ENCODE measurements around the gene PRRT2. TPM values are rescaled to one million over a fixed set of nuclear protein-coding genes. Genes with fewer than 3 reads are reported as not detected.
A peak's percentile ranks its signal among the peaks of the same experiment; 100 is the strongest.
"Not testable (repeated sequence)": the region's sequence is repeated elsewhere in the genome, so short reads cannot be mapped to it uniquely, and the experiment has no call there.

The PRRT2 gene
- total RNA-seq, 4 donors from 2014 or later, result 1.1 to 6.8 (median 3.7) TPM; not detected in 1

DNA sequence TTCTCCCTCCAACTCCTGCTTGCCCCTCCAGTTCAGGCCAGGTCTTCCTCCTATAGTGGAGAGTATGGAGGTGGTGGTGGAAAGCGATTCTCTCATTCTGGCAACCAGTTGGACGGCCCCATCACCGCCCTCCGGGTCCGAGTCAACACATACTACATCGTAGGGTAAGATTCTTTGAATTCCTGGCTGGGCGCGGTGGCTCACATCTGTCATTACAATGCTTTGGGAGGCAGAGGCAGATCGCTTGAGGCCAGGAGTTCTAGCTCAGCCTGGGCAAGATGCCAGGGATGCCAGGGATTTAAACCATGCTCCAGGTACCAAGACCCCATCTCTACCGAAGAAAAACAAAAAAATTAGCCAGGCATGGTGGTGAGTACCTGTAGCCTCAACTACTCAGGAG lies 32.5 kb upstream of the PRRT2 start:
- Histone ChIP-seq H3K4me1 (peaks cover under 1% of the 10 kb centered on the region), H3K4me3 (no peak overlapping the region), H3K27ac (no peak overlapping the region), H3K36me3 (no peaks in the 10 kb centered on the region), H3K27me3 (peaks cover 12% of the 10 kb centered on the region), H3K9me3 (no peaks in the 10 kb centered on the region)
- DNase-seq (ENCODE audit: low spot score in 2 of 2), result no peak
- TF ChIP-seq EP300 (IDR thresholded peaks at IDR 0.05) (no peak), POLR2AphosphoS5 (IDR thresholded peaks at IDR 0.05) (no peak), POLR2A (IDR thresholded peaks at IDR 0.05) (no peak)
- TF ChIP-seq, protein P1, sequence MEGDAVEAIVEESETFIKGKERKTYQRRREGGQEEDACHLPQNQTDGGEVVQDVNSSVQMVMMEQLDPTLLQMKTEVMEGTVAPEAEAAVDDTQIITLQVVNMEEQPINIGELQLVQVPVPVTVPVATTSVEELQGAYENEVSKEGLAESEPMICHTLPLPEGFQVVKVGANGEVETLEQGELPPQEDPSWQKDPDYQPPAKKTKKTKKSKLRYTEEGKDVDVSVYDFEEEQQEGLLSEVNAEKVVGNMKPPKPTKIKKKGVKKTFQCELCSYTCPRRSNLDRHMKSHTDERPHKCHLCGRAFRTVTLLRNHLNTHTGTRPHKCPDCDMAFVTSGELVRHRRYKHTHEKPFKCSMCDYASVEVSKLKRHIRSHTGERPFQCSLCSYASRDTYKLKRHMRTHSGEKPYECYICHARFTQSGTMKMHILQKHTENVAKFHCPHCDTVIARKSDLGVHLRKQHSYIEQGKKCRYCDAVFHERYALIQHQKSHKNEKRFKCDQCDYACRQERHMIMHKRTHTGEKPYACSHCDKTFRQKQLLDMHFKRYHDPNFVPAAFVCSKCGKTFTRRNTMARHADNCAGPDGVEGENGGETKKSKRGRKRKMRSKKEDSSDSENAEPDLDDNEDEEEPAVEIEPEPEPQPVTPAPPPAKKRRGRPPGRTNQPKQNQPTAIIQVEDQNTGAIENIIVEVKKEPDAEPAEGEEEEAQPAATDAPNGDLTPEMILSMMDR (IDR thresholded peaks at IDR 0.05), result no peak
- WGBS, result 39% methylated on average over 10 of the region's 10 CpGs

DNA sequence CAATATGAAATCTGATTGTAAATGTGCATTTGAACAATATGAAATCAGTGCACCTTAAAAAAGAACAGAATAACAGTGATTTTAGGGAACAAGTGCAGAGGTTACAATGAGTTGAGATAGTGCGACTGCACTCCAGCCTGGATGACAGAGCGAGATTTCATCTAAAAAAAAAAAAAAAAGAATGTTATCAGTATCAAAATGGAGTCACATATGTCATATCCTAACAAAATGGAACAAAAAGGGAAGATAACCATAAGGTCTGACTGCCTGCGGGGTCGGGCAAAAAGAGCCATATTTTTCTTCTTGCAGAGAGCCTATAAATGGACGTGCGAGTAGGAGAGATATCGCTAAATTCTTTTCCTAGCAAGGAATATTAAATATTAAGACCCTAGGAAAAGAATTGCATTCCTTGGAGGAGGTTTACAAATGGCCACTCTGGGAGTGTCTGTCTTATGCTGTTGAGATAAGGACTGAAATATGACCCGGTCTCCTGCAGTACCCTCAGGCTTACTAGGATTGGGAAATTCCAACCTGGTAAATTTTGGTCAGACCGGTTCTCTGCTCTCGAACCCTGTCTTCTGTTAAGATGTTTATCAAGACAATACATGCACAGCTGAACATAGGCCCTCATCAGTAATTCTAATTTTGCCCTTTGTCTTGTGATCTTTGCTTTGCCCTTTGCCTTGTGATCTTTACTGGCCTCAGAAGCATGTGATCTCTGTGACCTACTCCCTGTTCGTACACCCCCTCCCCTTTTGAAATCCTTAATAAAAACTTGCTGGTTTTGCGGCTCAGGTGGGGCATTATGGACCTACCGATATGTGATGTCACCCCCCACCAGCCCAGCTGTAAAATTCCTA lies 28.7 kb upstream of the PRRT2 start:
- H3K27me3 ChIP-seq, result peaks cover 12% of the 10 kb centered on the region
- H3K36me3 ChIP-seq; H3K27ac ChIP-seq; H3K9me3 ChIP-seq; DNase-seq (ENCODE audit: low spot score in 2 of 2); H3K4me3 ChIP-seq: not testable (repeated sequence)
- H3K4me1 ChIP-seq, result peaks cover 11% of the 10 kb centered on the region
- 62% methylated on average over 13 of the region's 13 CpGs for WGBS

DNA sequence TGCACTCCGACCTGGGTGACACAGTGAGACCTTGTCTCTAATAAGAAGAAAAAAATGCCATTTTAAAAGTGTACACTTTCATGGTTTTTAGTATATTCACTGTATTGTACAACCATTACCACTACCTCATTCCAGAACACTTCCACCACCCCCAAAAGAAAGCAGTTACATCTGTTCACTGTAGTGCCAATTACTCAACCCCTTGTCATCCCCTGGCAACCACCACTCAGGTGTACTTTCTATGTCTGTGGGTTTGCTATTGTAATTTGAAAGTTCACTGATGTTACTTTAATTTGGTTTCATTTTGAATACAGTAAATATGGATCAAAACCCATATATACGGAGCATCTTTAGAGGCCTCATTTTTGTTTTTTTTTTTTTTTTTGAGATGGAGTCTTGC lies 27.8 kb upstream of the PRRT2 start:
- peaks cover 8% of the 10 kb centered on the region for H3K27me3 ChIP-seq
- no peak overlapping the region for H3K27ac ChIP-seq
- H3K4me1 ChIP-seq, result peaks cover 11% of the 10 kb centered on the region
- no peaks in the 10 kb centered on the region for H3K36me3 ChIP-seq
- H3K4me3 ChIP-seq, result no peak overlapping the region
- no peak for TF ChIP-seq EP300 (IDR thresholded peaks at IDR 0.05)
- TF ChIP-seq, protein P1 (IDR thresholded peaks at IDR 0.05), result no peak
- no peak for TF ChIP-seq POLR2AphosphoS5 (IDR thresholded peaks at IDR 0.05)
- no peak for TF ChIP-seq POLR2A (IDR thresholded peaks at IDR 0.05)
- H3K9me3 ChIP-seq, result no peaks in the 10 kb centered on the region
- DNase-seq (ENCODE audit: low spot score in 2 of 2), result no peak
- 89% methylated on average over 2 of the region's 2 CpGs for WGBS

DNA sequence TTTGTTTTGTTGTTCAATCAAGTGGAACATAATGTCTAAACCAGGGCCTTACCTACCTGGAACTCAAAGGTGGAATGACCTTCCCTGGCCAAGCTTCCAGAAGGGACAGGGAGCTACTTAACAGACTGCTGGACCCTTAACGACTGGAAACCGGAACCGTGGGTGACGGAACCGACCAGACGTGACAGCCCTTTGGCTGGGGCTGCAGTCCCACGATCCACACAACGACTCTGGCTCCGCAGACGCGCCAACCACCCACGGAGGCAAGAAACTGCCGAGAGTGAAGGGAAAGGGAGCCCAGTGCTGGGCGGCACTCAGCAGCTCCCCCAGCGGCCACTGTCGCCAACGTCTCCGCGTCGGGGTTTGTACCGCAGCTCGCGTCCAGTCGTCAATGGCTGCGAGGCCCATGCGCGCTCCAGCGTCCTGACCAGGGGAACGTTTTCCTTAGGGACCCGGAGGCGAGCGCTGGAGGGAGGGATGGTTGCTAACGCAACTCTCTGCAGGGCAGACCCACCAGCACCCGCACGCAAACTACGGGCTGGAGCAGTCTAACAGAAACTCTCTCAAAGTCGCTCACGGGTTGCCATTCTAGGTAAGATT lies 27.0 kb upstream of the PRRT2 start:
- Histone ChIP-seq H3K9me3 (no peaks in the 10 kb centered on the region), H3K4me1 (peaks cover 18% of the 10 kb centered on the region), H3K27ac (no peak overlapping the region), H3K4me3 (peak overlapping the region; percentile 29), H3K27me3 (peaks cover 1% of the 10 kb centered on the region), H3K36me3 (no peaks in the 10 kb centered on the region)
- WGBS, result 36% methylated on average over 36 of the region's 38 CpGs
- peak; percentile 80 to 89 for DNase-seq (ENCODE audit: low spot score in 2 of 2)
- TF ChIP-seq, protein P1 (IDR thresholded peaks at IDR 0.05), result peak; percentile 23 to 75
- no peak for TF ChIP-seq POLR2AphosphoS5 (IDR thresholded peaks at IDR 0.05)

DNA sequence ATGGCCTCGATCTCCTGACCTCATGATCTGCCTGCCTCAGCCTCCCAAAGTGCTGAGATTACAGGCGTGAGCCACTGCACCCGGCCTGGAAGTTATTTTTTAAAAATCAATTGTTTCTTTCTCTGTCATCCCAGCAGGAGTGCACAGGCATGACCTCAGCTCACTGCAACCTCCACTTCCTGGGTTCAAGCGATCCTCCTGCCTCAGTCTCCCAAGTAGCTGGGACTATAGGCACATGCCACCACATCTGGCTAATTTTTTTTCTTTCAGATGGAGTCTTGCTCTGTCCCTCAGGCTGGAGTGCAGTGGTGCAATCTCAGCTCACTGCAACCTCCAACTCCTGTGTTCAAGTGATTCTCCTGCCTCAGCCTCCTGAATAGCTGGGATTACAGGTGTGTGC lies 24.8 kb upstream of the PRRT2 start:
- H3K36me3 ChIP-seq; DNase-seq (ENCODE audit: low spot score in 2 of 2); H3K9me3 ChIP-seq; H3K27me3 ChIP-seq; H3K4me3 ChIP-seq; H3K27ac ChIP-seq: not testable (repeated sequence)
- 93% methylated on average over 4 of the region's 4 CpGs for WGBS
- peaks cover 30% of the 10 kb centered on the region for H3K4me1 ChIP-seq

DNA sequence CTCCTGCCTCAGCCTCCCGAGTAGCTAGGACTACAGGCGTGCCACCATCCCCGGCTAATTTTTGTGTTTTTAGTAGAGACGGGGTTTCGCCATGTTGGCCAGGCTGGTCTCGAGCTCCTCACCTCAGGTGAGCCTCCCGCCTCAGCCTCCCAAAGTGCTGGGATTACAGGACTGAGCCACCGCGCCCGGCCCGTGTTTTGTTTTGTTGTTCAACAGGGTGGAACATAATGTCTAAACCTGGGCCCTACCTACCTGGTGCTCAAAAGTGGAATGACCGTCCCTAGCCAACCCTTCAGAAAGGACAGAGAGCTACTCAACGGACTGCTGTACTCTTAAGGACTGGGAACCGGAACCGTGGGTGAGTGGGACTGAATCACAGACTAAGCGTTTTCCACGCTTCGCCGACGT lies 22.2 kb upstream of the PRRT2 start:
- Histone ChIP-seq H3K36me3 (no peaks in the 10 kb centered on the region), H3K9me3 (no peaks in the 10 kb centered on the region), H3K4me3 (peak overlapping the region; percentile 93), H3K4me1 (peaks cover 29% of the 10 kb centered on the region), H3K27me3 (no peaks in the 10 kb centered on the region), H3K27ac (peak overlapping the region; percentile 87)
- no peak for TF ChIP-seq EP300 (IDR thresholded peaks at IDR 0.05)
- TF ChIP-seq, protein P1 (IDR thresholded peaks at IDR 0.05), result no peak
- DNase-seq (ENCODE audit: low spot score in 2 of 2), result no peak
- WGBS, result 58% methylated on average over 20 of the region's 20 CpGs
